ENCODE results near the gene HOXD10.

DNA sequence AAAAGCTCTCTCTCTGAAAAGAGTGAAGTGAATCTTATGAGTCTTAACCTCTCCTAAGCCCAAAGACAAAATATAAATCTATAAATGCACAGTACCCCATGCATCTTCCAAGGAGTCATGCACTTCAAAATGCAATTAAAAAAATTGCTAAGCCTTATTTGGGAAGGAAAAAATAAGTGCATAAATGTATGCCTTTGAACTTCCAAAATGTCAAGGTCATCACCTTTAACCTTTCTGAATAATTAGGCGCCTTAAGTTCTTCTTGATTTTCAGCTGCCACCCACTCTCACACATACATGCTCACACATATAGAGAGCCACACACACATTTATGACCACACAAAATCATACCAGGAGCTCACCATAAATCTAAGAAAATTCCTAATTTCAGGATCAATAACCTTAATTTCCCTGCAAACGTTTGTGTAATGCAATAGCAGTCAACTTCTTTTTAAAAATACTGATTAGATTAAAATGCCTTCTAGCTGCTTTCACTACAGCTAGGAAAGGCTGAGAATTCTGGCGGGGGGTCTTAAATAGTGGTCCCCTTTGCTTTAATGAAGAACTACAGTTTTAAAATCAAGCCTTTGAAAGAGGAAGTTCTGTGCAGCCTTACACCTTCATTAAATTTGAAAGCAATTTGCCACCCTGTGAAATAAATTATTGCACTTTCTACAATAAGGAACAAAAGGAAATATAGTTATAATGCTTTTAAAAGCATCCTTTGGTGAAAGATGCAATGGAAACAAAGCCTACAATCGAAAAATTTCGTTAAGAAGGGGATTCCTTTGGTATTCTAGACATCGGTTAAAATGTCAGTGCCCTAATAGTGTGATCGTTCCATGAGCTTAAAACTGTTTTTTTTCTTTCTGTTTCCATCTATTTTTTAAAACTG lies 5.9 kb upstream of the HOXD10 start:
- TF ChIP-seq POLR2A (IDR thresholded peaks at IDR 0.05; ENCODE audit: low read length) = no peak
- no peak for TF ChIP-seq GATA1 (IDR thresholded peaks at IDR 0.05; ENCODE audit: low read depth, low read length)

Measured in erythroblast (primary cell).